Measurements from ENCODE around the gene ANXA2R. TPM values are rescaled to one million over a fixed set of nuclear protein-coding genes. Genes with fewer than 3 reads are reported as not detected.
A peak's percentile ranks its signal among the peaks of the same experiment; 100 is the strongest.

The ANXA2R gene
- total and polyA plus RNA-seq, 4 donors = 0.57 to 2.8 (median 1.3) TPM

DNA sequence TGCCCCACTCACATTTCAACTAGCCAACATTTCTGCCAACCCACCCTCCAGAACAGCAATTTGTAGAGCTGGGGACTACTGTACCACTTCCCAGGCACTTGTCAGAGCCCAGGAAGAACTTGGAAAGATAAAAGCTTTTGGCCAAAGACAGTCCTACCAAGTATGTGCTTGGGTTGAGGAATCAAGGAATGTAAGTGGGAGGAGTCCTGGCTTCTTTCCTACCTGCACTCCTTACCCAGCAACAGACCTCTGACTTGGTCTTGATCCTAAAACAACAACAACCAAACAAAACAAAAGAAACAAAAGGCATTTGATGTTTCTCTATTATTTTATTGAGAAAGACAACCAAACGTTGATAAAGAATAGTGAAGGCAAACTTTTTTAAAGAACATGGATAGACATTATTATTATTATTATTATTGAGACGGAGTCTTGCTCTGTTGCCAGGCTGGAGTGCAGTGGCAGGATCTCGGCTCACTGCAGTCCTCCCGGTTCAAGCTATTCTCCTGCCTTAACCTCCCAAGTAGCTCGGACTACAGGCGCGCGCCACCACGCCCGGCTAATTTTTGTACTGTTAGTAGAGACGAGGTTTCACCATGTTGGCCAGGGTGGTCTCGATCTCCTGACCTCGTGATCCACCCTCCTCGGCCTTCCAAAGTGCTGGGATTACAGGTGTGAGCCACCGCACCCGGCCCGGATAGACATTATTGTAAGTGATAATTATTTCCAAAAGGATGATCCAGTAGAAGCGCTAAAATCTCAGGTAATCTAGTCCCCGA, 33.5 kb downstream of the ANXA2R start:
- Histone ChIP-seq H3K4me1 (ENCODE audit: control insufficient read depth, insufficient read depth, low read length) (peaks cover 18% of the 10 kb centered on the region), H3K36me3 (ENCODE audit: control insufficient read depth, insufficient read depth, low read length) (no peaks in the 10 kb centered on the region), H3K9me3 (ENCODE audit: control insufficient read depth, insufficient read depth, low read length) (no peaks in the 10 kb centered on the region), H3K27me3 (ENCODE audit: control insufficient read depth, insufficient read depth, low read length) (peaks cover 96% of the 10 kb centered on the region), H3K4me3 (ENCODE audit: low read depth, low read length) (no peak overlapping the region), H3K27ac (ENCODE audit: low read depth, low read length) (no peak overlapping the region)
- DNase-seq (ENCODE audit: low read depth in 4 of 6, low spot score in 6 of 6) = no peak
- WGBS (ENCODE audit: insufficient coverage) = 92% methylated on average over 10 of the region's 19 CpGs

DNA sequence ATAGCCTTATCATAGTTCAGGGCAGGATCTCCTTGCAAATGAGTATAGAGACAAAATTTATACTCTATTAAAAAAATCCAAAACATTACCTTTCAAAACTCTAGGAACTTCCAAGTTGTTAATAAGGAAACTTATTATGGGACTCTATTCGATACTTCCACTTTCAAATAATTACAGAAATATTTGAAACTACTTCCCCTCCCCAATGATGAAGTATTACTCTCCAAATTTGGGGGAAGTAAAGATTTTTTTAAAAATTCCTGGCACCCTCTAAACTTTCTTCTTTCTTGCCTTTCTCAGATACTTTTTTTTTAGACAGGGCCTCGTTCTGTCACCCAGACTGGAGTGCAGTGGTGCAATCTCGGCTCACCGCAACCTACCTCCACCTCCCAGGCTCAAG, 35.1 kb downstream of the ANXA2R start:
- no peak overlapping the region for H3K4me3 ChIP-seq (ENCODE audit: low read depth, low read length)
- 83% methylated on average over 3 of the region's 4 CpGs for WGBS (ENCODE audit: insufficient coverage)
- peaks cover 23% of the 10 kb centered on the region for H3K4me1 ChIP-seq (ENCODE audit: control insufficient read depth, insufficient read depth, low read length)
- no peak for DNase-seq (ENCODE audit: low read depth in 4 of 6, low spot score in 6 of 6)
- H3K9me3 ChIP-seq (ENCODE audit: control insufficient read depth, insufficient read depth, low read length) = no peaks in the 10 kb centered on the region
- H3K27ac ChIP-seq (ENCODE audit: low read depth, low read length) = no peak overlapping the region
- H3K27me3 ChIP-seq (ENCODE audit: control insufficient read depth, insufficient read depth, low read length) = peaks cover 96% of the 10 kb centered on the region
- H3K36me3 ChIP-seq (ENCODE audit: control insufficient read depth, insufficient read depth, low read length) = no peaks in the 10 kb centered on the region

DNA sequence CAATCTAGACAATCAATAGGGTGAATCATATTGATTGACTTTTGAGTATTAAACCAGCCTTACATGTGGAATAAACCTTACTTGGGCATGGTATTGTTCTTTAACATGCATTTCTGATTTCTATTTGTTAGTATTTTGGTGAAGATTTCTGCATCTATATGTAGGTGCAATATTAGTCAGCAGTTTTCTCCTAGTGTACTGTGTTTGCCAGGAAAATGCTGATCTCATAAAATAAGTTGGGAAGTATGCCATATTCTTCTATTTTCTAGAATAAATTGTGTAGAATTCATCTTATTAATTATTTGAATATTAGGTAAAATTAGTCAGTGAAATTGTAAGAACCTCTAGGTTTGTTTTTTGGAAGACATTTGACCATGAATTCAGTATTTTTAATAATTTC, 38.4 kb downstream of the ANXA2R start:
- peaks cover 92% of the 10 kb centered on the region for H3K27me3 ChIP-seq (ENCODE audit: control insufficient read depth, insufficient read depth, low read length)
- H3K27ac ChIP-seq (ENCODE audit: low read depth, low read length) = no peak overlapping the region
- no peaks in the 10 kb centered on the region for H3K36me3 ChIP-seq (ENCODE audit: control insufficient read depth, insufficient read depth, low read length)
- H3K4me3 ChIP-seq (ENCODE audit: low read depth, low read length) = no peak overlapping the region
- H3K9me3 ChIP-seq (ENCODE audit: control insufficient read depth, insufficient read depth, low read length) = no peaks in the 10 kb centered on the region
- peaks cover 5% of the 10 kb centered on the region for H3K4me1 ChIP-seq (ENCODE audit: control insufficient read depth, insufficient read depth, low read length)
- DNase-seq (ENCODE audit: low read depth in 4 of 6, low spot score in 6 of 6) = no peak

DNA sequence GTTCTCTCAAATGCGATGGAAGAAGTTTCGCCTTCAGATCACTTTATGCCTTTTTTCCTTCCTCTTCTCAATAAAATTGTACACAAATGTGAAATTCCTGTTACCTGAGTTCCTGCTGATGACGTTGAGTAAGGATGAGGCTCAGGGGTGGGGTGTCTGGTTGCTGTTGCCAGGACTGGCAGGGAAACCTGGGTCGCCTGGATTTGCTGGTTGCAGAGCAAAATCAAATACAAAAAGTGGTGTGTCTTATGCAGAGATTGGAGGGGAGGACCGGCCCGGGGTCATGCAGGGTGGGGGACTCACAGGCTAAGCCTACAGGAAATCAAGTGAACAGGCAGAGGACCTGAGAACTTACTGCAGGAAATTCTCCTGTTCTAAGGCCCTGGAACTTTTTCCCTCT, 39.2 kb downstream of the ANXA2R start:
- no peak overlapping the region for H3K4me3 ChIP-seq (ENCODE audit: low read depth, low read length)
- H3K27me3 ChIP-seq (ENCODE audit: control insufficient read depth, insufficient read depth, low read length) = peaks cover 92% of the 10 kb centered on the region
- H3K4me1 ChIP-seq (ENCODE audit: control insufficient read depth, insufficient read depth, low read length) = peaks cover 5% of the 10 kb centered on the region
- H3K36me3 ChIP-seq (ENCODE audit: control insufficient read depth, insufficient read depth, low read length) = no peaks in the 10 kb centered on the region
- DNase-seq (ENCODE audit: low read depth in 4 of 6, low spot score in 6 of 6) = no peak
- H3K27ac ChIP-seq (ENCODE audit: low read depth, low read length) = no peak overlapping the region
- H3K9me3 ChIP-seq (ENCODE audit: control insufficient read depth, insufficient read depth, low read length) = no peaks in the 10 kb centered on the region
- WGBS (ENCODE audit: insufficient coverage) = 9% methylated on average over 4 of the region's 6 CpGs

DNA sequence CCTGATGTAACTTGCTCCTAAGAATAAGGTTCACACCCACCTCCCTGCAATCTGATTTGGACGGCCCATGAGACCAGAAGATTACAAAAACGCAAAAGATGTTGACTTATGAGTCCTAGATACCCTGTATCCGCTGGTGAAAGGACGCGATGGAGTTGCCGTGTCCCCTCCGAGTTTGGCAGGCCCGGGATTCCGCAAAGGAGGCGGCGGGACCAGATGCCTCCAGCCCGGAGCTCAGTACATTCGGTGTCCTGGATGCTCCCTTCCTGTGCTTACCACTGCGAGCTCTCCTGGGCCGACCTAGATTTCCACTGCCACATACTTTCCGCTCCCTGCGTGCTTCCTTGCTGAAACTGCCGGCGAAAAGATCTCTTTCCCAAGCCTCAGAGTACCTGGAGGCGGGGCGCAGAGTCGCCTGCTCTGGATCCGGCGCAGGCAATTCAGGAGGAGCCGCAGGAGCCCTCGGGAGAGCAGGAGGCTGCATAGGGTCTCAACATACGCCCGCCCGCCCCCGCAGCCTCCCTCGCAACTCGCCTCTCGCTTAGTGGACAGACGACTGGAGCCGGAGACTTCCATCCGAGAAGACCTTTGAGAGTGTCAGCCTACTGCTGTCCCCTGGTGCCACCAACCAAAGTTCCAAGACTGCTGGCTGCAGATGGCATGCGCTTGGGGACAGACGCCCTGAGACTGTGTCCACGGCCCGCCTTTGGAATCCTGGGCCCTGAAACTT, 39.8 kb downstream of the ANXA2R start:
- H3K27me3 ChIP-seq (ENCODE audit: control insufficient read depth, insufficient read depth, low read length) = peaks cover 93% of the 10 kb centered on the region
- under 1% methylated on average over 38 of the region's 40 CpGs for WGBS (ENCODE audit: insufficient coverage)
- H3K9me3 ChIP-seq (ENCODE audit: control insufficient read depth, insufficient read depth, low read length) = no peaks in the 10 kb centered on the region
- no peak overlapping the region for H3K27ac ChIP-seq (ENCODE audit: low read depth, low read length)
- no peak for DNase-seq (ENCODE audit: low read depth in 4 of 6, low spot score in 6 of 6)
- H3K4me1 ChIP-seq (ENCODE audit: control insufficient read depth, insufficient read depth, low read length) = peaks cover 5% of the 10 kb centered on the region
- no peak overlapping the region for H3K4me3 ChIP-seq (ENCODE audit: low read depth, low read length)
- H3K36me3 ChIP-seq (ENCODE audit: control insufficient read depth, insufficient read depth, low read length) = no peaks in the 10 kb centered on the region

DNA sequence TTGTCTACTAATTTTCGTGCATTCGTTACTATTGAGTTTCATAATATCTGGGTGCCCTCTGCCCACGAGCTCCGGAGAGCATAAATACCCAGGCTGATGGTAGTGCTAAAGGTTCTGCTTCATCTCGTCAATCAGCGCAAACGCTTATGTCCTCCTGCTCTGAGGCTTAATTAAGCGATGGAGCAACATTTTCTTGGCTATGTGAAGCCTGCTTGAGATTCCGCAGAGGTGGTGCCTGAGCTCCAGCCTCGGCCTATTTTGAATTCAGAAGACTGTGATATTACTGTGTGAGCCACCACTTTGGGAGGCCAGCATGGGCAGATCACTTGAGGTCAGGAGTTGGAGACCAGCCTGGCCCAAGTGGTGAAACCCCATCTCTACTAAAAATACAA, 44.8 kb downstream of the ANXA2R start:
- Histone ChIP-seq H3K4me3 (ENCODE audit: low read depth, low read length) (no peak overlapping the region), H3K27ac (ENCODE audit: low read depth, low read length) (peak overlapping the region; percentile 25), H3K4me1 (ENCODE audit: control insufficient read depth, insufficient read depth, low read length) (peaks cover 28% of the 10 kb centered on the region), H3K27me3 (ENCODE audit: control insufficient read depth, insufficient read depth, low read length) (peaks cover 95% of the 10 kb centered on the region), H3K9me3 (ENCODE audit: control insufficient read depth, insufficient read depth, low read length) (no peaks in the 10 kb centered on the region), H3K36me3 (ENCODE audit: control insufficient read depth, insufficient read depth, low read length) (no peaks in the 10 kb centered on the region)
- no peak for DNase-seq (ENCODE audit: low read depth in 4 of 6, low spot score in 6 of 6)
- WGBS (ENCODE audit: insufficient coverage) = 10% methylated on average over 10 of the region's 10 CpGs

DNA sequence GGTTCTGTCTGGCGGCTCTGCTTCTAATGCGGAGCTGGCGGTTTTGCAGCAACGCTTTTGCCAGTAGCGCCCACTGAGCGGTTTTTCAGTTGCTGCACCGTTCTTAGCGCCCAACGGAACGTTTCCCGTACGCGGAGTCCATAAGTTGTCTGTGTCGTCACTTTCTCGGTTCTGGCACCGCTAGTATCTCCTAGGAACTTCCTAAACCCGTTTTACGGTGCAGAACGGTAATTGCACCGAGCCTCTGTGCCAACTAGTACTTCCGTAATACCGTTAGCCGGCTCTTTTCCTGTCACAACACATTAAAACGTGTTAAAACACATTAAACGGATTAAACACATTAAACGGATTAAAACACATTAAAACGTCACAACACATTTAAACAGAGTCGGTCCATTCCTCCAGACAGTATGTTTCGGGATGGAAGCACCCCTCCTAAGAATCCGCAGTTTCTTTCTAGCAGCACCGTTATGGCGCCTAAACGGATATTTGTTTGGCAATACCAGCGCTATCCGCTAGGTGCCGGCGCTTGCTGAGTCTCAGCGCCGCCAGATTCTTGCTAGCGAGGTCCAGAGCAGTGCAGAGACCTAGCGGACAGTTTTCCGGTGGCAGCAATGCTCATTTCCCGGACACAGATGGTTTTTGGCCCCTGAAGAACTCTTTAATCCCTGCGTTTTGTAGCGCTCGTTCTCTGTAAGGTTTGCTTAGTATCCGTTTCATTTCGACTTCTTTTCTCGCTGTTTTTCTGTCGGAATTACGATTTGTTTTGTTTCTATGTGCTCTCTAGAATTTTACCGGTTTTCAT, 45.4 kb downstream of the ANXA2R start:
- Histone ChIP-seq H3K27me3 (ENCODE audit: control insufficient read depth, insufficient read depth, low read length) (peaks cover 95% of the 10 kb centered on the region), H3K27ac (ENCODE audit: low read depth, low read length) (peak overlapping the region; percentile 25), H3K4me3 (ENCODE audit: low read depth, low read length) (peak overlapping the region; percentile 26)

DNA sequence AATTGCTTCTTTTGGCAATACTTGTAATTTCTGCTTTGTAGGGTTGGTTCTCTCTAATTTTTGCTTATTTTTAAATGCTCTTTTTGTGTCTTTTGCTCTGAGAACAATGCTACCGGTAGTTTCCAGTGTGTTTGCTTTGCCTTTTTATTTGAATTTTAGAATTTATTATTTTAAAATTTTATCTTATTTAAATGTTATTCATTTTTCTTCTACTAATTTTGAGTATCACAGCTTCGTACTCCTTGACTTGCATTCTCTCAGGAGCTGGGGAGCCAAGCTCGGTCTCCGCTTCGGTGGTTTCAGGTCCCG, 45.9 kb downstream of the ANXA2R start:
- Histone ChIP-seq H3K27ac (ENCODE audit: low read depth, low read length) (peak overlapping the region; percentile 25), H3K4me3 (ENCODE audit: low read depth, low read length) (peak overlapping the region; percentile 26), H3K27me3 (ENCODE audit: control insufficient read depth, insufficient read depth, low read length) (peaks cover 95% of the 10 kb centered on the region), H3K9me3 (ENCODE audit: control insufficient read depth, insufficient read depth, low read length) (no peaks in the 10 kb centered on the region), H3K36me3 (ENCODE audit: control insufficient read depth, insufficient read depth, low read length) (no peaks in the 10 kb centered on the region), H3K4me1 (ENCODE audit: control insufficient read depth, insufficient read depth, low read length) (peaks cover 24% of the 10 kb centered on the region)
- no peak for DNase-seq (ENCODE audit: low read depth in 4 of 6, low spot score in 6 of 6)
- 12% methylated on average over 5 of the region's 6 CpGs for WGBS (ENCODE audit: insufficient coverage)

More for the DNA sequence above, 45.4 kb downstream of the ANXA2R start:
- DNase-seq (ENCODE audit: low read depth in 4 of 6, low spot score in 6 of 6) = peak in 4 of 6 donors; percentile 74 to 95 (median 88)
- H3K4me1 ChIP-seq (ENCODE audit: control insufficient read depth, insufficient read depth, low read length) = peaks cover 24% of the 10 kb centered on the region
- WGBS (ENCODE audit: insufficient coverage) = 1% methylated on average over 47 of the region's 52 CpGs
- no peaks in the 10 kb centered on the region for H3K36me3 ChIP-seq (ENCODE audit: control insufficient read depth, insufficient read depth, low read length)
- no peaks in the 10 kb centered on the region for H3K9me3 ChIP-seq (ENCODE audit: control insufficient read depth, insufficient read depth, low read length)

DNA sequence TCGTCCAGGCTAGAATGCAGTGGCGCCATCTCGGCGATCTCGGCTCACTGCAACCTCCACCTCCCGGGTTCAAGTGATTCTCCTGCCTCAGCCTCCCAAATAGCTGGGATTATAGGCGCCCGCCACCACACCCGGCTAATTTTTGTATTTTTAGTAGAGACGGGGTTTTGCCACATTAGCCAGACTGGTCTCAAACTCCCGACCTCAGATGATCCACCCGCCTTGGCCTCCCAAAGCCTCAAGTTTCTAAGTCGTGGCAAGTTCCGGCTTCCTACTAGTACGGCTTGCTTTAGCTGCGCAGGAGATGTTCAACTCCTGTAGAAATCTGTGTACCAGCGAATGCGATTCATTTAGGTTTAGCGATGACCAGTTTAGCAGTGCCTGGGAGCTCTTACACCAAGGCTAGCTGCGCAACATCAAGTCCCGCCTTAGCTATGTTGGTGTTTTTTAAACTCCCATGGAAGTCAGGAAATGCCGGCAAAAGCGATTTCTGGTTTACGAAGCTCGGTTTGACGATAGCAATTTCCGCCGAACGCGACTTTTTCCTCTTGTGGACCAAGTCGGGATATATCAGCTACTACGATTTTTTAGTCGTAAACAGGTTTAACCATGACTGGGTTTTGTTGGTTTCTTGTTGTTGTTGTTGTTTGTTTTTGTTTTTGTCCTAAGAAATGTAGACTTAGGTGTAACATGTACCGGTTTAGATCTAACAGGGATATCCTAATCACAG, 46.4 kb downstream of the ANXA2R start:
- DNase-seq (ENCODE audit: low read depth in 4 of 6, low spot score in 6 of 6) = peak in 2 of 6 donors; percentile 59 to 64
- Histone ChIP-seq H3K4me1 (ENCODE audit: control insufficient read depth, insufficient read depth, low read length) (peaks cover 24% of the 10 kb centered on the region), H3K27ac (ENCODE audit: low read depth, low read length) (no peak overlapping the region), H3K27me3 (ENCODE audit: control insufficient read depth, insufficient read depth, low read length) (peaks cover 93% of the 10 kb centered on the region), H3K9me3 (ENCODE audit: control insufficient read depth, insufficient read depth, low read length) (no peaks in the 10 kb centered on the region), H3K4me3 (ENCODE audit: low read depth, low read length) (no peak overlapping the region), H3K36me3 (ENCODE audit: control insufficient read depth, insufficient read depth, low read length) (no peaks in the 10 kb centered on the region)
- 10% methylated on average over 24 of the region's 34 CpGs for WGBS (ENCODE audit: insufficient coverage)

Data from spinal cord (tissue), 10 donors.